PC-9 (cell line): Measurements from ENCODE around the gene PAIP2B. TPM values are rescaled to one million over a fixed set of nuclear protein-coding genes. Genes with fewer than 3 reads are reported as not detected.
A peak's percentile ranks its signal among the peaks of the same experiment; 100 is the strongest.

Experiments used
- BruUV-seq: library from RNA; stranded (reverse); fragments of 400-500 nt; replicated peaks from 2 replicates; lab custom pipeline; 2021; lab: Mats Ljungman, UMichigan
- CTCF ChIA-PET: fragments of 300-600 bp; sonication (Branson Sonifier 250); formaldehyde crosslinking; loops from one replicate; lab custom pipeline; 2022; ENCODE audit warnings: antibody characterized with exemption; lab: Charles Lee
- POLR2A ChIA-PET: fragments of 300-600 bp; sonication (Branson Sonifier 250); formaldehyde crosslinking; loops from one replicate; lab custom pipeline; 2022; ENCODE audit warnings: antibody characterized with exemption; ENCODE audit not compliant: unreplicated experiment; lab: Charles Lee
- DNase-seq, 2 experiments: peaks; one replicate each; pipeline versions ENCODE4 v3.0.0 to v3.0.0-alpha.2; 2015 to 2022; ENCODE audit warnings: mixed read lengths in 1 of 2
- H2AFZ ChIP-seq: fragments of 200-600 bp; sonication (generic); 2 replicates; pipeline ENCODE4 v1.8.1; 2017; ENCODE audit warnings: antibody characterized with exemption
- H3F3A ChIP-seq: fragments of 200-600 bp; sonication (generic); 2 replicates; pipeline ENCODE4 v1.8.1; 2017; ENCODE audit warnings: antibody characterized with exemption, mild to moderate bottlenecking, low read depth; ENCODE audit not compliant: insufficient read depth
- H3K27ac ChIP-seq: fragments of 200-600 bp; sonication (generic); 2 replicates; pipeline ENCODE4 v1.6.1; 2016; ENCODE audit warnings: mixed run types
- H3K27me3 ChIP-seq: fragments of 200-600 bp; sonication (generic); 2 replicates; pipeline ENCODE4 v1.6.1; 2016; ENCODE audit warnings: low read depth, mixed run types; ENCODE audit not compliant: insufficient read depth
- H3K36me3 ChIP-seq: fragments of 200-600 bp; sonication (generic); 2 replicates; pipeline ENCODE4 v1.6.1; 2016; ENCODE audit warnings: low read depth, mixed run types
- H3K4me1 ChIP-seq: fragments of 200-600 bp; sonication (generic); replicated peaks from 2 replicates; pipeline ENCODE4 v1.6.1; 2016; ENCODE audit warnings: mixed run types; ENCODE audit not compliant: insufficient read depth
- H3K4me2 ChIP-seq: fragments of 200-600 bp; sonication (generic); 2 replicates; pipeline ENCODE4 v1.6.1; 2017; ENCODE audit warnings: mixed run types
- H3K4me3 ChIP-seq: fragments of 200-600 bp; sonication (generic); 2 replicates; pipeline ENCODE4 v1.6.1; 2016; ENCODE audit warnings: mixed run types
- H3K79me2 ChIP-seq: fragments of 200-600 bp; sonication (generic); 2 replicates; pipeline ENCODE4 v1.6.1; 2017; ENCODE audit warnings: low read depth, mixed run types
- H3K9me2 ChIP-seq: fragments of 200-600 bp; sonication (generic); 2 replicates; pipeline ENCODE4 v1.8.1; 2017; ENCODE audit warnings: mild to moderate bottlenecking; ENCODE audit not compliant: insufficient read depth
- H3K9me3 ChIP-seq: fragments of 200-600 bp; sonication (generic); 2 replicates; pipeline ENCODE4 v1.8.1; 2016; ENCODE audit warnings: low read depth; ENCODE audit not compliant: insufficient read depth
- H4K20me1 ChIP-seq: fragments of 200-600 bp; sonication (generic); 2 replicates; pipeline ENCODE4 v1.8.1; 2017; ENCODE audit not compliant: insufficient read depth
- EZH2 ChIP-seq: fragments of 200-600 bp; sonication (generic); IDR thresholded peaks from 2 replicates; pipeline ENCODE4 v1.8.0; 2017; ENCODE audit warnings: antibody characterized with exemption, low read depth
- intact Hi-C: fragments of 100-400 bp; cut with micrococcal nuclease; formaldehyde crosslinking; loops from one replicate; pipeline ENCODE4 v1.10.0; 2022; ENCODE audit not compliant: unreplicated experiment
- total RNA-seq: library from RNA; stranded (reverse); gene quantifications from 2 replicates; pipeline ENCODE4 v1.2.3, GENCODE V29; 2021
- TF ChIP-seq, protein P1 (sequence below): fragments of 200-600 bp; sonication (generic); conservative IDR thresholded peaks from 2 replicates; pipeline ENCODE4 v1.6.1; 2017; ENCODE audit warnings: mixed run types, antibody characterized with exemption, mild to moderate bottlenecking, moderate library complexity

PAIP2B gene
- total RNA-seq, 1 experiment from 2014 or later = 6.1 TPM

DNA sequence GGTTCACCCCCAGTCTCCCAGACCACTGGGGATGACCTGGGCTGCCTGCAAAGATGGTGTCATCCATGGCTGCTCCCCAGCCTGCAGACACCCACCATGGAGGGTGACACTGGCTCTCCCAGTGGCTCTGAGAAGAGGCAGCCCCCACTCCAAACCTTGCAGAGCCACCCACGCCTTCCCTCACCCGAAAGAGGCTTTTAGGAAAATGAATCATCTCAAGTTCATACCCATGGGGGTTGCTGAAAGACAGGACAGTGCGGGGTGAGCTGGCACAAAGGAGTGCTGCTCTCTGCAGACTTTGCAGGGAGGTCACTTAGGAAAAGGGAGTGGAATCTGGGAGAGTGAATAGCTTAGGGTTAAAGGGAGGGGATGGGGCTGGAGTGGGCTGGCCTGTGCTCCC lies 60.1 kb downstream of the PAIP2B start:
- H3K79me2 ChIP-seq = no peaks in the 10 kb centered on the region
- DNase-seq = no peak
- ChIA-PET POLR2A (no interaction called here), CTCF (no interaction called here)
- no peaks in the 10 kb centered on the region for H3K36me3 ChIP-seq
- no peaks in the 10 kb centered on the region for H3K9me2 ChIP-seq
- no peaks in the 10 kb centered on the region for H3F3A ChIP-seq
- H3K9me3 ChIP-seq = no peaks in the 10 kb centered on the region
- no peak for TF ChIP-seq EZH2
- TF ChIP-seq, protein P1, sequence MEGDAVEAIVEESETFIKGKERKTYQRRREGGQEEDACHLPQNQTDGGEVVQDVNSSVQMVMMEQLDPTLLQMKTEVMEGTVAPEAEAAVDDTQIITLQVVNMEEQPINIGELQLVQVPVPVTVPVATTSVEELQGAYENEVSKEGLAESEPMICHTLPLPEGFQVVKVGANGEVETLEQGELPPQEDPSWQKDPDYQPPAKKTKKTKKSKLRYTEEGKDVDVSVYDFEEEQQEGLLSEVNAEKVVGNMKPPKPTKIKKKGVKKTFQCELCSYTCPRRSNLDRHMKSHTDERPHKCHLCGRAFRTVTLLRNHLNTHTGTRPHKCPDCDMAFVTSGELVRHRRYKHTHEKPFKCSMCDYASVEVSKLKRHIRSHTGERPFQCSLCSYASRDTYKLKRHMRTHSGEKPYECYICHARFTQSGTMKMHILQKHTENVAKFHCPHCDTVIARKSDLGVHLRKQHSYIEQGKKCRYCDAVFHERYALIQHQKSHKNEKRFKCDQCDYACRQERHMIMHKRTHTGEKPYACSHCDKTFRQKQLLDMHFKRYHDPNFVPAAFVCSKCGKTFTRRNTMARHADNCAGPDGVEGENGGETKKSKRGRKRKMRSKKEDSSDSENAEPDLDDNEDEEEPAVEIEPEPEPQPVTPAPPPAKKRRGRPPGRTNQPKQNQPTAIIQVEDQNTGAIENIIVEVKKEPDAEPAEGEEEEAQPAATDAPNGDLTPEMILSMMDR = no peak
- H3K27me3 ChIP-seq = no peaks in the 10 kb centered on the region; the same call in 1 of the 2 replicates
- no peaks in the 10 kb centered on the region for H3K4me1 ChIP-seq
- H3K4me3 ChIP-seq = no peak overlapping the region
- H3K4me2 ChIP-seq = no peak overlapping the region
- H3K27ac ChIP-seq = no peak overlapping the region
- H4K20me1 ChIP-seq = no peaks in the 10 kb centered on the region
- intact Hi-C loops = no loop called here
- H2AFZ ChIP-seq = no peak overlapping the region
- BruUV-seq = no TSS peak

DNA sequence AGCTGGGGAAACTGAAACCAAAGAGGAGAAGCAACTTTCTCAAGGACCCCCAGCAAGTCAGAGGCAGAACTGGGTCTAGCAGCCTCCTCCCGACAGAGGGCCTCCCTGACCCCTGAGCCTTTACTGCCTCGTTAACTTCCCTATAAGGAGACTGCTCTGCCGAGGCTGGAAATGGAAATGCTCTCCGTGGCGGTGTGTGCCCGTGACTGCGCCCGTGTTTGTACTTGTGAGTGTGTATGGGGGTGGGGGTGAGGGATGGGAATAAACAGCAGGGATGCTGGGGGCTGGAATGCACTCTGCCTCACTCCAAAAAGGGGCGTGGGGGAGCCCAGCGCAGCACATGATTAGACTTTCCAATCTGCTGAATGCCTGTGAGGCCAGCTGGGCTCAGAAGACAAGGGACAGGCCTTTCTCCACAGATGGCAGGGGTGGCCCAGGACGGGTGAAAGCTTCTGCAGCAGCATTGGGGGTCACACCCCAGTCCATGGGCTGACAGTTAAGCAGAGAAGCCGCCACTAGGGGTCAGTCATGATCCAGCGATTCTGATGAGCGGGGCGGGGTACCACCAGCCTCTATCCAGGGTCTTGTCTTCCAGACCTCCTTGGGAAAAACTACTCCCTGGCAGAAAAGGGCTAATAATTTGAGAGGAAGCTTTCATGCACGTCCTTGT lies 69.6 kb downstream of the PAIP2B start:
- no peak overlapping the region for H3K27ac ChIP-seq
- no peak overlapping the region for H2AFZ ChIP-seq
- intact Hi-C loops = loop anchor here (5.0 to 10.0 kb wide), 2 partner anchors 292 to 355 kb away; no protein-coding TSS in a partner anchor
- no peaks in the 10 kb centered on the region for H4K20me1 ChIP-seq
- H3K9me2 ChIP-seq = no peaks in the 10 kb centered on the region
- H3K79me2 ChIP-seq = no peaks in the 10 kb centered on the region
- no peaks in the 10 kb centered on the region for H3K27me3 ChIP-seq
- H3F3A ChIP-seq = no peaks in the 10 kb centered on the region
- TF ChIP-seq EZH2 = no peak
- TF ChIP-seq, protein P1 = peak; percentile 75
- no TSS peak for BruUV-seq
- no peaks in the 10 kb centered on the region for H3K4me1 ChIP-seq
- no peaks in the 10 kb centered on the region for H3K9me3 ChIP-seq
- peak overlapping the region; percentile 31 for H3K4me2 ChIP-seq
- ChIA-PET CTCF (interaction anchor here (0.6 kb wide), 1 partner anchor 384 kb away, joined by 3 read pairs; no protein-coding TSS in a partner anchor), POLR2A (no interaction called here)
- no peaks in the 10 kb centered on the region for H3K36me3 ChIP-seq
- peak in 1 of 2 experiments; percentile 34 for DNase-seq
- no peak overlapping the region for H3K4me3 ChIP-seq

DNA sequence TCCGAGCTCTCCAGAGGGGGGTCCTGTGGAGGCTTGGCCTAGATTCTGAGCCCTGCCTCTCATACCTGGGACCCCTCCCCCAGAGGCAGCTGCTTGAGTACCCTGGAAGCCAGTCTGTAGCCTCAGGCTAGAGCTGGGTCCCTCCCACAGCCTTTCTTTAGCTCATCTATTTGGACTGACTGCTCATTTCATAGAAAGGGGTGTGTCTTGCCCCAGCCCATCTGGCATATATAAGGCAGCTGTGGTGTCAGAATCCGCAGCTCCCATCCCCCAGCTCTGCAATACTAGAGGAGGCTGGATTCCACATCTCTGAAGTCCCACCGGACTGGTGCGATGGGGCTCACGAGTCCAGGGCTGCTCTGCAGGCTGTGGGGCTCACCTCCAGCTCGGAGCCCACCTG lies 70.3 kb downstream of the PAIP2B start:
- POLR2A ChIA-PET = no interaction called here
- TF ChIP-seq EZH2 = no peak
- TF ChIP-seq, protein P1 = no peak
- CTCF ChIA-PET = no interaction called here

More for the DNA sequence above, 70.3 kb downstream of the PAIP2B start:
- no peaks in the 10 kb centered on the region for H3K36me3 ChIP-seq
- no peak overlapping the region for H3K27ac ChIP-seq
- 0 out of 2 replicates have a peak overlapping the region, but pooled peaks have one; percentile 31 for H3K4me2 ChIP-seq
- H4K20me1 ChIP-seq = no peaks in the 10 kb centered on the region
- no peaks in the 10 kb centered on the region for H3K4me1 ChIP-seq
- H3F3A ChIP-seq = no peaks in the 10 kb centered on the region
- H3K9me2 ChIP-seq = no peaks in the 10 kb centered on the region
- no peaks in the 10 kb centered on the region for H3K79me2 ChIP-seq
- BruUV-seq = no TSS peak
- H3K4me3 ChIP-seq = no peak overlapping the region
- no peak for DNase-seq
- H3K27me3 ChIP-seq = no peaks in the 10 kb centered on the region
- intact Hi-C loops = loop anchor here (5.0 to 10.0 kb wide), 2 partner anchors 292 to 356 kb away; no protein-coding TSS in a partner anchor
- H2AFZ ChIP-seq = no peak overlapping the region
- no peaks in the 10 kb centered on the region for H3K9me3 ChIP-seq
